Measurements from ENCODE around the gene SLC44A4.
A peak's percentile ranks its signal among the peaks of the same experiment; 100 is the strongest.
"Not testable (repeated sequence)": the region's sequence is repeated elsewhere in the genome, so short reads cannot be mapped to it uniquely, and the experiment has no call there.

SLC44A4 gene

DNA sequence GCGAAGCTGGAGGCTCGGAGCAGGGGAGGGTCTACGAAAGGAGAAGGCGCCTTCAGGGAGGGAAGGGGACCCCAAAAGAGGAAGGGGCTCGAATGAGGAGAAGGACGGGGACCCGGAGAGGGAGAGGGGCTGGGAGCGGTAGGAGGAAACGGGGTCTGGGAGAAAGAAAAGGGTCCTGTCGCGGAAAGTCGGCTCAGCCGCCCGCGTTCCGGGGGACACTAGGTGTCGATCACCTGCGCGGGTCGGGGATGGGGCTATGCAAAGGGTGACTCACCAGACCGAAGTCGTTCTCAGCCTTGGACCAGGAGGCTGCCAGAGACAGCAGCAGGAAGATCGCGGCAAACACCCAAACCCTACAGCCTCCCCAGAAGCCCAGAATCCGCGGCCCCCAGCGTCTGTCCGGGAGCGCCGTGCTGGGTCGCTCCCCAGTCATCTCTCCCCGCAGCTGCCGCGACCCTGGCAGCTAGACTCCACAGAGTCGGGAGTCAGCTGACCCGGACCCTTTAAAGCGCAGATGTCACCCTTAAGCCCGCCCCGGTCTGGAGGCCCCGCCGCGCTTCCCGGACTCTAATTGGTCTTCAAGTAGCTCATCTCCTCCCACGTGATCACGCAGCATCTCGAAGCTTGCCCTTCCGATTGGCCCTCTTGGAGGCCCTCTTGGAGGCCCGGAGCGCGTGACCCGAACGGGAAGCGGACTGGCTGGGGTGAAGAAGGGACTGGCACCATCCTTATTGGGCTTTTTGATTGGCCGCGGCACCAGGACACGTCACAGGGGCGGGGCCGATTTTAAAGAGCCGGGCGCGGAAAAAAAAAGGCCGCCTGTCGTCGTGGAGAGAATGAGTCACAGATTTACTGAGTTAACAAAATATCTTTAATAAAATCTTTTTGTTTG is 16.2 kb downstream of the SLC44A4 start, which contains the start of gene NEU1:
Gene NEU1, minus strand, starts transcription at position 478 of the 892 bp plus-strand sequence. Its CDS starts 45 bp downstream, at position 433.
- peak within 1 kb of the TSS; percentile 98 for H3K4me3 ChIP-seq (replicated peaks; ENCODE audit: low read depth, low read length)
- TF ChIP-seq CTCF (IDR thresholded peaks at IDR 0.05; ENCODE audit: low read length, missing control alignments): no peak
- DNase-seq (ENCODE audit: low read depth): peak; percentile 100

GRCh38 chr6:31861919-31862343 is 16.9 kb downstream of the SLC44A4 start:
- DNase-seq (ENCODE audit: low read depth): no peak
- TF ChIP-seq CTCF (IDR thresholded peaks at IDR 0.05; ENCODE audit: low read length, missing control alignments): no peak
- H3K4me3 ChIP-seq (replicated peaks; ENCODE audit: low read depth, low read length): peak overlapping the region; percentile 98

GRCh38 chr6:31861150-31861549 is 17.6 kb downstream of the SLC44A4 start:
- TF ChIP-seq CTCF (IDR thresholded peaks at IDR 0.05; ENCODE audit: low read length, missing control alignments): no peak
- no peak for DNase-seq (ENCODE audit: low read depth)
- no peak overlapping the region for H3K4me3 ChIP-seq (replicated peaks; ENCODE audit: low read depth, low read length)

DNA sequence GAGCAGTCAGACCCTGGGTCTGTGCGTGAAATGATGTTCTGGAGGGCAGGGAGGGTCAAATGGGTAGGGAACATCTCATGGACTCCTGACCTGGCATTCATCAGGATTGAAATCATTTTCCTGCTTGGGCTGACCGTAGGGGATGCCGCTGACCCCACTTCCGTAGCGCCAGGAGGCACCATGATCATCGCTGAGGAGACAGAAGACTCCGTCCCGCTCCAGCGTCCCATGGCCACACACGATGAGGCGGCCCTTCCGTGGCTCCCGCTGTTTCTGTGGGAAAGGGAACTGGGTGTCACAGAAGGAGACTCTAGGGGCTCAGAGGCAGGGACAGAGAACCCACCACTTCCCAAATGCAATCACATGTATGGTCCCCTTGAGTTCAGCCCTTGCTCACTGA is 18.4 kb downstream of the SLC44A4 start:
- DNase-seq (ENCODE audit: low read depth): no peak
- no peak overlapping the region for H3K4me3 ChIP-seq (replicated peaks; ENCODE audit: low read depth, low read length)
- TF ChIP-seq CTCF (IDR thresholded peaks at IDR 0.05; ENCODE audit: low read length, missing control alignments): no peak

GRCh38 chr6:31859923-31860322 is 18.9 kb downstream of the SLC44A4 start:
- no peak for DNase-seq (ENCODE audit: low read depth)

GRCh38 chr6:31858707-31859106 is 20.1 kb downstream of the SLC44A4 start:
- no peak for TF ChIP-seq CTCF (IDR thresholded peaks at IDR 0.05; ENCODE audit: low read length, missing control alignments)
- DNase-seq (ENCODE audit: low read depth): no peak
- H3K4me3 ChIP-seq (replicated peaks; ENCODE audit: low read depth, low read length): no peak overlapping the region

More at GRCh38 chr6:31859923-31860322, 18.9 kb downstream of the SLC44A4 start:
- no peak overlapping the region for H3K4me3 ChIP-seq (replicated peaks; ENCODE audit: low read depth, low read length)
- no peak for TF ChIP-seq CTCF (IDR thresholded peaks at IDR 0.05; ENCODE audit: low read length, missing control alignments)

DNA sequence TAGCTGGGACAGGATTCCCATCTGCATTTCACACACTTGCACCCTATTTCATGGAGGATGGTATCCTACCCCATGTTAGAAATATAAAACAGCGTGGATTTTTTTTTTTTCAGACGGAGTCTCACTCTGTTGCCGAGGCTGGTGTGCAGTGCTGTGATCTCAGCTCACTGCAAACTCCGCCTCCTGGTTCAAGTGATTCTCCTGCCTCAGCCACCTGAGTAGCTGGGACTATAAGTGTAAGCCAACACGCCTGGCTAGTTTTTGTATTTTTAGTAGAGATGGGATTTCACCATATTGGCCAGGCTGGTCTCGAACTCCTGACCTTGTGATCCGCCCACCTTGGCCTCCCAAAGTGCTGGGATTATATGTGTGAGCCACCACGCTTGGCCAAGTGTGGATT is 21.0 kb downstream of the SLC44A4 start:
- not testable (repeated sequence) for DNase-seq (ENCODE audit: low read depth)

DNA sequence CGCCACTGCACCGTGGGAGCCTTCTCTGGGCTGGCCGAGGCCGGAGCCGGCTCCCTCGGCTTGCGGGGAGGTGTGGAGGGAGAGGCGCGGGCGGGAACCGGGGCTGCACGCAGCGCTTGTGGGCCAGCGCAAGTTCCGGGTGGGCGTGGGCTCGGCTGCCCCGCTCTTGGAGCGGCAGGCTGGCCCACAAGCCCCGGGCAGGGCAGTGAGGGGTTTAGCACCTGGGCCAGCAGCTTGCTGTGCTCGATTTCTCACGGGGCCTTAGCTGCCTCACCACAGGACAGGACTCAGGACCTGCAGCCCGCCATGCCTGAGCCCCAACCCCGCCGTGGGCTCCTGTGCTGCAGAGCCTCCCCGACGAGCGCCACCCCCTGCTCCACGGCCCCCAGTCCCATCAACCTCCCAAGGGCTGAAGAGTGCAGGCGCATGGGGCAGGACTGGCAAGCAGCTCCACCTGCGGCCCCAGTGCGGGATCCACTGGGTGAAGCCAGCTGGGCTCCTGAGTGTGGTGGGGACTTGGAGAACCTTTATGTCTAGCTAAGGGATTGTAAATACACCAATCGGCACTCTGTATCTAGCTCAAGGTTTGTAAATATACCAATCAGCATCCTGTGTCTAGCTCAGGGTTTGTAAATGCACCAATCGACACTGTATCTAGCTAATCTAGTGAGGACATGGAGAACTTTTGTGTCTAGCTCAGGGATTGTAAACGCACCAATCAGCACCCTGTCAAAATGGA is 26.6 kb downstream of the SLC44A4 start:
- H3K4me3 ChIP-seq (replicated peaks; ENCODE audit: low read depth, low read length); DNase-seq (ENCODE audit: low read depth): not testable (repeated sequence)

More for the DNA sequence above, 21.0 kb downstream of the SLC44A4 start:
- not testable (repeated sequence) for H3K4me3 ChIP-seq (replicated peaks; ENCODE audit: low read depth, low read length)
